Nephron progenitor cell (in vitro differentiated cells): ENCODE results near the gene PDIA3.
A peak's percentile ranks its signal among the peaks of the same experiment; 100 is the strongest.

Experiments used
- DNase-seq: peaks from one replicate; pipeline ENCODE4 v3.0.0; 2021
- H3K27ac Mint-ChIP-seq: 2 replicates; pipeline ENCODE4 v1.8.0; 2021; ENCODE audit warnings: mild to moderate bottlenecking, moderate library complexity, mixed read lengths
- H3K27me3 Mint-ChIP-seq: 2 replicates; pipeline ENCODE4 v1.8.0; 2021; ENCODE audit warnings: mild to moderate bottlenecking, low read depth, mixed read lengths; ENCODE audit not compliant: poor library complexity
- H3K36me3 Mint-ChIP-seq: 2 replicates; pipeline ENCODE4 v1.8.0; 2021; ENCODE audit warnings: low read depth, mixed read lengths
- H3K4me1 Mint-ChIP-seq: 2 replicates; pipeline ENCODE4 v1.8.0; 2021; ENCODE audit warnings: mixed read lengths
- H3K4me3 Mint-ChIP-seq: 2 replicates; pipeline ENCODE4 v1.8.0; 2021; ENCODE audit warnings: mild to moderate bottlenecking, moderate library complexity, mixed read lengths
- H3K9me3 Mint-ChIP-seq: 2 replicates; pipeline ENCODE4 v1.8.0; 2021; ENCODE audit warnings: mild to moderate bottlenecking, moderate library complexity, mixed read lengths
- CTCF ChIP-seq: fragments of 200-600 bp; sonication (generic); IDR thresholded peaks from 2 replicates; pipeline ENCODE4 v1.5.0; 2021; ENCODE audit warnings: antibody characterized with exemption

Gene PDIA3

GRCh38 chr15:43775411-43775965 is 29.2 kb downstream of the PDIA3 start:
- Mint-ChIP-seq H3K4me3 (peak overlapping the region; percentile 85), H3K36me3 (peaks cover 25% of the 10 kb centered on the region), H3K27me3 (peaks cover 32% of the 10 kb centered on the region), H3K9me3 (no peaks in the 10 kb centered on the region), H3K4me1 (no peaks in the 10 kb centered on the region), H3K27ac (no peak overlapping the region)
- TF ChIP-seq CTCF = peak; percentile 18
- no peak for DNase-seq

GRCh38 chr15:43776101-43776717 is 30.0 kb downstream of the PDIA3 start:
- DNase-seq = peak; percentile 39
- no peaks in the 10 kb centered on the region for H3K4me1 Mint-ChIP-seq
- no peak for TF ChIP-seq CTCF
- peaks cover 34% of the 10 kb centered on the region for H3K27me3 Mint-ChIP-seq
- peaks cover 17% of the 10 kb centered on the region for H3K36me3 Mint-ChIP-seq
- H3K4me3 Mint-ChIP-seq = peak overlapping the region; percentile 85
- no peaks in the 10 kb centered on the region for H3K9me3 Mint-ChIP-seq
- H3K27ac Mint-ChIP-seq = no peak overlapping the region

GRCh38 chr15:43776718-43777266 is 30.6 kb downstream of the PDIA3 start, which contains the start of gene ELL3:
TSS of gene ELL3 (minus strand) at chr15:43776966. CDS start at chr15:43776901, 65 bp downstream.
- H3K4me1 Mint-ChIP-seq = no peaks in the 10 kb centered on the region
- no peak within 1 kb of the TSS for H3K27ac Mint-ChIP-seq
- H3K9me3 Mint-ChIP-seq = no peaks in the 10 kb centered on the region
- peak within 1 kb of the TSS; percentile 85 for H3K4me3 Mint-ChIP-seq
- DNase-seq = peak; percentile 67
- TF ChIP-seq CTCF = no peak
- peaks cover 36% of the 10 kb centered on the region for H3K27me3 Mint-ChIP-seq
- peaks cover 13% of the 10 kb centered on the region for H3K36me3 Mint-ChIP-seq

GRCh38 chr15:43777267-43777914 is 31.2 kb downstream of the PDIA3 start:
- peak; percentile 63 for DNase-seq
- H3K4me3 Mint-ChIP-seq = peak overlapping the region; percentile 85
- no peaks in the 10 kb centered on the region for H3K9me3 Mint-ChIP-seq
- H3K27ac Mint-ChIP-seq = no peak overlapping the region
- peaks cover 36% of the 10 kb centered on the region for H3K27me3 Mint-ChIP-seq
- no peaks in the 10 kb centered on the region for H3K4me1 Mint-ChIP-seq
- H3K36me3 Mint-ChIP-seq = peaks cover 7% of the 10 kb centered on the region
- TF ChIP-seq CTCF = peak; percentile 43

GRCh38 chr15:43779016-43779415 is 32.8 kb downstream of the PDIA3 start:
- DNase-seq = no peak
- Mint-ChIP-seq H3K27me3 (peaks cover 29% of the 10 kb centered on the region), H3K9me3 (peaks cover under 1% of the 10 kb centered on the region), H3K27ac (no peak overlapping the region), H3K4me3 (no peak overlapping the region), H3K36me3 (no peaks in the 10 kb centered on the region), H3K4me1 (no peaks in the 10 kb centered on the region)
- no peak for TF ChIP-seq CTCF
